B cell (primary cell): ENCODE measurements around the gene KPNB1. TPM values are rescaled to one million over a fixed set of nuclear protein-coding genes. Genes with fewer than 3 reads are reported as not detected.

ENCODE experiments used
- ATAC-seq: fragments of 200-7000 bp; cut with Tn5 transposase; one replicate; pipeline ENCODE4 v1.10.0; 2021; ENCODE audit warnings: low read depth, mild to moderate bottlenecking, moderate number of reproducible peaks, moderate library complexity
- CTCF ChIA-PET: fragments of 350-600 bp; sonication (Branson Sonifier 250); formaldehyde crosslinking; loops from one replicate; lab custom pipeline; 2021; ENCODE audit warnings: antibody characterized with exemption, inconsistent platforms; lab: Charles Lee
- POLR2A ChIA-PET: fragments of 350-600 bp; sonication (Branson Sonifier 250); formaldehyde crosslinking; loops from one replicate; lab custom pipeline; 2021; ENCODE audit warnings: antibody characterized with exemption; lab: Charles Lee
- DNase-seq: peaks from one replicate; pipeline ENCODE4 v3.0.0; 2013
- H2AFZ ChIP-seq: 2 replicates; pipeline ENCODE4 v1.6.1; 2012; ENCODE audit warnings: mild to moderate bottlenecking, low read depth, low read length; ENCODE audit not compliant: insufficient read depth, poor library complexity, severe bottlenecking
- H3K27ac ChIP-seq, 2 donors: 1 replicate in 1 of 2; 2 replicates in 1 of 2; pipeline ENCODE4 v1.5.1; 2012 to 2013; ENCODE audit warnings: low read length in 2 of 2, mild to moderate bottlenecking in 2 of 2, moderate library complexity in 1 of 2
- H3K27me3 ChIP-seq, 4 experiments: fragments of 200-600 bp in 1 of 4; sonication (generic) in 1 of 4; replicated peaks in 1 of 4; 1 replicate in 2 of 4; 2 replicates in 2 of 4; pipeline versions ENCODE4 v1.6.1 to v1.7.0; 2013 to 2016; ENCODE audit warnings: low read length in 3 of 4, mild to moderate bottlenecking in 2 of 4, mixed read lengths in 1 of 4, moderate library complexity in 1 of 4; ENCODE audit not compliant: insufficient read depth in 4 of 4, control insufficient read depth in 3 of 4; ENCODE audit errors: control extremely low read depth in 1 of 4
- H3K36me3 ChIP-seq, 2 experiments: replicated peaks in 1 of 2; 1 replicate in 1 of 2; 2 replicates in 1 of 2; pipeline versions ENCODE4 v1.6.1 to v1.7.1; 2013; ENCODE audit warnings: low read length in 1 of 2; ENCODE audit not compliant: insufficient read depth in 2 of 2, control insufficient read depth in 1 of 2; ENCODE audit errors: control extremely low read depth in 1 of 2, extremely low read depth in 1 of 2
- H3K4me1 ChIP-seq, 2 donors: fragments of 200-600 bp in 1 of 2; sonication (generic) in 1 of 2; 1 replicate in 1 of 2; 2 replicates in 1 of 2; pipeline versions ENCODE4 v1.5.1 to v1.6.1; 2013 to 2017; ENCODE audit warnings: low read length in 2 of 2; ENCODE audit not compliant: control insufficient read depth in 2 of 2, insufficient read depth in 2 of 2
- H3K4me2 ChIP-seq: replicated peaks from 2 replicates; pipeline ENCODE3; 2012; ENCODE audit warnings: mild to moderate bottlenecking, low read depth, low read length; ENCODE audit not compliant: poor library complexity, severe bottlenecking
- H3K4me3 ChIP-seq, 5 experiments: fragments of 200-600 bp in 1 of 5; sonication (generic) in 1 of 5; 1 replicate in 3 of 5; 2 replicates in 2 of 5; pipeline versions ENCODE4 v1.5.1 to v1.7.0; 2011 to 2016; ENCODE audit warnings: low read length in 4 of 5, mild to moderate bottlenecking in 4 of 5, low read depth in 2 of 5, control low read depth in 1 of 5, moderate library complexity in 1 of 5; ENCODE audit not compliant: insufficient read depth in 1 of 5; ENCODE audit errors: control extremely low read depth in 1 of 5, extremely low read depth in 1 of 5
- H3K79me2 ChIP-seq: fragments of 200-600 bp; sonication (generic); one replicate; pipeline ENCODE4 v1.6.0; 2016; ENCODE audit warnings: low read length; ENCODE audit not compliant: control insufficient read depth, insufficient read depth
- H3K9ac ChIP-seq: fragments of 200-600 bp; sonication (generic); 2 replicates; pipeline ENCODE4 v1.6.1; 2017; ENCODE audit warnings: mild to moderate bottlenecking, low read length, moderate library complexity
- H3K9me3 ChIP-seq, 3 donors: one replicate each; pipeline versions ENCODE4 v1.6.1 to v1.7.1; 2013; ENCODE audit warnings: low read length in 2 of 3; ENCODE audit not compliant: control insufficient read depth in 2 of 3, insufficient read depth in 1 of 3; ENCODE audit errors: control extremely low read depth in 1 of 3
- H4K20me1 ChIP-seq: 2 replicates; pipeline ENCODE4 v1.6.0; 2012; ENCODE audit warnings: mild to moderate bottlenecking, low read length; ENCODE audit not compliant: insufficient read depth, control insufficient read depth, poor library complexity, severe bottlenecking
- H3K27ac Mint-ChIP-seq: one replicate; pipeline ENCODE4 v1.8.0; 2021; ENCODE audit warnings: mixed read lengths
- H3K27me3 Mint-ChIP-seq: one replicate; pipeline ENCODE4 v1.8.0; 2021; ENCODE audit warnings: mixed read lengths
- H3K4me1 Mint-ChIP-seq: one replicate; pipeline ENCODE4 v1.8.0; 2021; ENCODE audit warnings: mixed read lengths
- H3K4me3 Mint-ChIP-seq: one replicate; pipeline ENCODE4 v1.8.0; 2021; ENCODE audit warnings: mixed read lengths
- H3K9me3 Mint-ChIP-seq: one replicate; pipeline ENCODE4 v1.8.0; 2022; ENCODE audit warnings: mixed read lengths; ENCODE audit not compliant: insufficient read depth
- EZH2 ChIP-seq: IDR thresholded peaks from 2 replicates; pipeline ENCODE4 v1.6.1; 2012; ENCODE audit warnings: borderline replicate concordance, low read depth, mild to moderate bottlenecking, moderate library complexity, low read length; ENCODE audit not compliant: insufficient read depth, poor library complexity, severe bottlenecking
- WGBS: methylation state at CpG from one replicate; pipeline ENCODE4 v1.1.5; 2013; ENCODE audit warnings: missing lambda C conversion rate; ENCODE audit not compliant: insufficient coverage; 5-methylcytosine and 5-hydroxymethylcytosine counted together
- intact Hi-C: fragments of 100-400 bp; cut with micrococcal nuclease; formaldehyde crosslinking; loops from one replicate; pipeline ENCODE4 v1.10.0; 2022
- polyA plus RNA-seq: library from polyadenylated mRNA; depleted of rRNA; stranded (reverse); fragments of >200 nt; gene quantifications from 2 replicates; pipeline ENCODE4 v1.2.3, GENCODE V29; 2012
- total RNA-seq, 2 donors: library from RNA; stranded (reverse); fragments of 120-200 nt in 1 of 2; gene quantifications; 1 replicate in 1 of 2; 2 replicates in 1 of 2; pipeline versions ENCODE4 v1.2.3 to v1.2.4, GENCODE V29; 2013 to 2022
- TF ChIP-seq, protein P1 (sequence below): fragments of 200-600 bp; IDR thresholded peaks from one replicate; pipeline ENCODE4 v1.8.0; 2022; ENCODE audit warnings: antibody characterized with exemption, mild to moderate bottlenecking

The KPNB1 gene
- total and polyA plus RNA-seq, 2 donors (not counting 1 experiment from before 2014, with no cell fraction given): 60.6 to 278 TPM

DNA sequence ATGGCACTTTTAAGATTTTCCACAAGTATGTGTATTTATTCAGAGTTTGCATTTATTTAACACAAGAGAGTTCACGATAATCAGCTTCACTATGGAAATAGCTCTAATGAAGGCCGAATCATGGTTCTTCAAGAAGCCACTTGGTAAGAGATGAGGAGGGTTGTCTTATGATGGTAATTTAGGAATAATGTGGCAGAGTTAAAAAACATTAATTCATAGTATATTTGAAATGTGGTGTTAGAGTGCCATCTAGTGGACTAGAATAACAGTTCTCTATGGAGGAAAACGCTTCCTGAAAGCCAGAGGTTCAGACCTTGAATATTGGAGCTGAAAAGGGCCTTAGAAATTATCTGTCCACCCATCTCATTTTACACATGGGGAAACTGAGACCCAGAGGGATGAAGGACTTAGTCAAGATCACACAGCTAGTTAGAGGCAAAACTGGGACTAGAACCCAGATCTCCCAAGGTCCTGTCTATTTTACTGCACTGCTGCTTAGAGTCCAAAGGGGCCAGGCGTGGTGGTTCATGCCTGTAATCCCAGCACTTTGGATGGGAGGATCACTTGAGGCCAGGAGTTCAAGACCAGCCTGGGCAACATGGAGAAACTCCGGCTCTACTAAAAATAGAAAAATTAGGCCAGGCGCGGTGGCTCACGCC lies 33.8 kb upstream of the KPNB1 start:
- ChIA-PET CTCF (interaction anchor here (0.6 to 3.9 kb wide), 39 partner anchors 10 to 676 kb away, joined by 3 to 31 read pairs (median 4); partner anchors contain the start of gene KPNB1), POLR2A (interaction anchor here (0.6 kb wide), 1 partner anchor 480 kb away, joined by 4 read pairs; no protein-coding TSS in a partner anchor)
- H3K9ac ChIP-seq: no peak overlapping the region
- H3K79me2 ChIP-seq: peaks cover 3% of the 10 kb centered on the region
- H3K4me2 ChIP-seq: no peak overlapping the region
- H4K20me1 ChIP-seq: no peaks in the 10 kb centered on the region
- no peak overlapping the region for H3K4me3 ChIP-seq
- intact Hi-C loops: loop anchor here (1.0 to 5.0 kb wide), 3 partner anchors 114 to 386 kb away; no protein-coding TSS in a partner anchor
- H3K36me3 ChIP-seq: peaks cover 16 to 50% of the 10 kb centered on the region in 2 experiments
- H3K9me3 ChIP-seq: no peaks in the 10 kb centered on the region
- H3K27ac Mint-ChIP-seq: no peak overlapping the region
- H3K4me1 ChIP-seq: no peaks in the 10 kb centered on the region
- H3K27me3 Mint-ChIP-seq: no peaks in the 10 kb centered on the region
- WGBS: over 99% methylated on average over 5 of the region's 8 CpGs
- H3K27ac ChIP-seq: no peak overlapping the region
- DNase-seq (peak; percentile 72), ATAC-seq (peak; percentile 21)
- H3K27me3 ChIP-seq: no peaks in the 10 kb centered on the region
- no peaks in the 10 kb centered on the region for H3K4me1 Mint-ChIP-seq
- no peak overlapping the region for H2AFZ ChIP-seq
- no peaks in the 10 kb centered on the region for H3K9me3 Mint-ChIP-seq
- TF ChIP-seq EZH2: no peak
- TF ChIP-seq, protein P1, sequence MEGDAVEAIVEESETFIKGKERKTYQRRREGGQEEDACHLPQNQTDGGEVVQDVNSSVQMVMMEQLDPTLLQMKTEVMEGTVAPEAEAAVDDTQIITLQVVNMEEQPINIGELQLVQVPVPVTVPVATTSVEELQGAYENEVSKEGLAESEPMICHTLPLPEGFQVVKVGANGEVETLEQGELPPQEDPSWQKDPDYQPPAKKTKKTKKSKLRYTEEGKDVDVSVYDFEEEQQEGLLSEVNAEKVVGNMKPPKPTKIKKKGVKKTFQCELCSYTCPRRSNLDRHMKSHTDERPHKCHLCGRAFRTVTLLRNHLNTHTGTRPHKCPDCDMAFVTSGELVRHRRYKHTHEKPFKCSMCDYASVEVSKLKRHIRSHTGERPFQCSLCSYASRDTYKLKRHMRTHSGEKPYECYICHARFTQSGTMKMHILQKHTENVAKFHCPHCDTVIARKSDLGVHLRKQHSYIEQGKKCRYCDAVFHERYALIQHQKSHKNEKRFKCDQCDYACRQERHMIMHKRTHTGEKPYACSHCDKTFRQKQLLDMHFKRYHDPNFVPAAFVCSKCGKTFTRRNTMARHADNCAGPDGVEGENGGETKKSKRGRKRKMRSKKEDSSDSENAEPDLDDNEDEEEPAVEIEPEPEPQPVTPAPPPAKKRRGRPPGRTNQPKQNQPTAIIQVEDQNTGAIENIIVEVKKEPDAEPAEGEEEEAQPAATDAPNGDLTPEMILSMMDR: peak; percentile 90
- no peak overlapping the region for H3K4me3 Mint-ChIP-seq

DNA sequence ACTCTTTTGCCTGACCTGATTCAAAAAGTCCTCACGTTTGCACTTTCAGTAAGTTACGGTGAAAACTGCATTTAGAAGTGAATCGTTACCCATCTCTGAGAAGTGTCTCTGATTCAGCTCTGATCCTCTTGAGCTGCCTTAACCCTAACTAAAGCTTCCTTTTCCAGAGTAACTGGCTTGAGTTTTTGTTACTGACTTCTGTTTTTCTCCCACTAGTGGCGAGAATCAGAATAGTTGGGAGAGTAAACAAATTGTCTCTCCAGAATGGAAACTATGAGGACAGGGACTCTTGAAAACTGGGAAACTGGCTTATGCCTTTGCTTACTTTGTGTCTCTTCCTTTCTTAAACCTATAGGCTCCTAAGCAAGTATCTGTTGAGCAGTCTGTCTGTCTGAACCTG lies 31.3 kb upstream of the KPNB1 start:
- Histone ChIP-seq H3K27ac (no peak overlapping the region), H2AFZ (no peak overlapping the region), H3K4me2 (no peak overlapping the region), H3K79me2 (peaks cover 3% of the 10 kb centered on the region), H3K27me3 (no peaks in the 10 kb centered on the region), H3K4me1 (no peaks in the 10 kb centered on the region), H3K9ac (no peak overlapping the region), H3K9me3 (no peaks in the 10 kb centered on the region), H3K36me3 (peaks cover 18 to 50% of the 10 kb centered on the region in 2 experiments), H3K4me3 (no peak overlapping the region), H4K20me1 (no peaks in the 10 kb centered on the region)
- Mint-ChIP-seq H3K9me3 (no peaks in the 10 kb centered on the region), H3K4me1 (no peaks in the 10 kb centered on the region), H3K27ac (no peak overlapping the region), H3K4me3 (no peak overlapping the region), H3K27me3 (no peaks in the 10 kb centered on the region)
- ATAC-seq: no peak
- no CpG with 5 or more reads among the region's 4 CpGs for WGBS
- intact Hi-C loops: loop anchor here (5.0 kb wide), 1 partner anchor 116 kb away; no protein-coding TSS in a partner anchor
- CTCF ChIA-PET: interaction anchor here (1.0 to 1.8 kb wide), 5 partner anchors 13 to 675 kb away, joined by 3 to 10 read pairs (median 7); no protein-coding TSS in a partner anchor
- POLR2A ChIA-PET: interaction anchor here (0.6 kb wide), 1 partner anchor 123 kb away, joined by 6 read pairs; no protein-coding TSS in a partner anchor
- TF ChIP-seq, protein P1: no peak
- TF ChIP-seq EZH2: no peak
- DNase-seq: no peak
